HepG2 (cell line): ENCODE measurements around the gene TUBA4A. TPM values are rescaled to one million over a fixed set of nuclear protein-coding genes. Genes with fewer than 3 reads are reported as not detected.

Experiments
- AKAP8 ChIP-seq: sonication (generic); formaldehyde crosslinking; IDR thresholded peaks from 2 replicates; pipeline ENCODE4 v1.5.1; 2020; ENCODE audit warnings: mild to moderate bottlenecking, missing genetic modification reagents
- CC2D1A ChIP-seq: sonication (generic); formaldehyde crosslinking; IDR thresholded peaks from 2 replicates; pipeline ENCODE4 v1.8.1; 2023; ENCODE audit warnings: mild to moderate bottlenecking, missing genetic modification reagents
- ERF ChIP-seq: IDR thresholded peaks from 2 replicates; pipeline ENCODE4 v1.6.1; 2018; ENCODE audit warnings: missing biosample characterization, missing genetic modification reagents
- ETV5 ChIP-seq: IDR thresholded peaks from 2 replicates; pipeline ENCODE4 v1.6.1; 2018; ENCODE audit warnings: missing biosample characterization, missing genetic modification reagents, inconsistent platforms, borderline replicate concordance
- HNRNPUL1 ChIP-seq: fragments of 200-400 bp; formaldehyde crosslinking; IDR thresholded peaks from 2 replicates; pipeline ENCODE4 v1.6.1; 2017; ENCODE audit warnings: low read depth, mild to moderate bottlenecking, low read length, moderate library complexity
- LBX2 ChIP-seq: sonication (generic); formaldehyde crosslinking; IDR thresholded peaks from 2 replicates; pipeline ENCODE4 v1.5.0; 2020; ENCODE audit warnings: missing genetic modification reagents, mild to moderate bottlenecking, borderline replicate concordance
- MED8 ChIP-seq: sonication (generic); formaldehyde crosslinking; IDR thresholded peaks from 2 replicates; pipeline ENCODE4 v1.8.1; 2023; ENCODE audit warnings: mild to moderate bottlenecking, missing genetic modification reagents; ENCODE audit not compliant: insufficient replicate concordance
- MIXL1 ChIP-seq: IDR thresholded peaks from 2 replicates; pipeline ENCODE4 v1.6.1; 2016
- NR2F2 ChIP-seq: IDR thresholded peaks from 2 replicates; pipeline ENCODE4 v1.6.1; 2012; ENCODE audit warnings: low read depth, inconsistent platforms, borderline replicate concordance
- ONECUT2 ChIP-seq: sonication (generic); formaldehyde crosslinking; IDR thresholded peaks from 2 replicates; pipeline ENCODE4 v1.4.0; 2020; ENCODE audit warnings: missing genetic modification reagents
- PAXIP1 ChIP-seq: sonication (generic); formaldehyde crosslinking; conservative IDR thresholded peaks from 2 replicates; pipeline ENCODE4 v1.4.0; 2020; ENCODE audit warnings: mild to moderate bottlenecking, missing genetic modification reagents, moderate library complexity
- PHF20 ChIP-seq: sonication (generic); formaldehyde crosslinking; IDR thresholded peaks from 2 replicates; pipeline ENCODE4 v1.5.0; 2020; ENCODE audit warnings: mild to moderate bottlenecking, missing genetic modification reagents
- RFXANK ChIP-seq: IDR thresholded peaks from 2 replicates; pipeline ENCODE4 v1.6.1; 2016
- SIN3A ChIP-seq: IDR thresholded peaks from 2 replicates; pipeline ENCODE4 v1.6.1; 2011; ENCODE audit warnings: low read depth, mild to moderate bottlenecking, control low read depth, low read length, borderline replicate concordance
- TEF ChIP-seq: sonication (generic); formaldehyde crosslinking; IDR thresholded peaks from 2 replicates; pipeline ENCODE4 v1.5.0; 2020; ENCODE audit warnings: missing genetic modification reagents
- ZBTB26 ChIP-seq: IDR thresholded peaks from 2 replicates; pipeline ENCODE4 v1.6.1; 2016; ENCODE audit warnings: missing compliant biosample characterization, missing genetic modification reagents, borderline replicate concordance
- ZBTB3 ChIP-seq: sonication (generic); formaldehyde crosslinking; IDR thresholded peaks from 2 replicates; pipeline ENCODE4 v1.4.0; 2020; ENCODE audit warnings: low read depth, mild to moderate bottlenecking, moderate library complexity, missing genetic modification reagents, borderline replicate concordance
- ZNF3 ChIP-seq: IDR thresholded peaks from 2 replicates; pipeline ENCODE4 v1.7.0; 2017; ENCODE audit warnings: inconsistent platforms
- ZNF577 ChIP-seq: sonication (generic); formaldehyde crosslinking; IDR thresholded peaks from 2 replicates; pipeline ENCODE4 v1.4.0; 2020; ENCODE audit warnings: mild to moderate bottlenecking, low read depth, missing genetic modification reagents, borderline replicate concordance
- ZNF652 ChIP-seq: IDR thresholded peaks from 2 replicates; pipeline ENCODE4 v1.6.1; 2016; ENCODE audit warnings: low read depth, borderline replicate concordance
- ZNF691 ChIP-seq: sonication (generic); formaldehyde crosslinking; IDR thresholded peaks from 2 replicates; pipeline ENCODE4 v1.4.0; 2020; ENCODE audit warnings: missing genetic modification reagents, low read depth, mild to moderate bottlenecking, borderline replicate concordance
- ZNF704 ChIP-seq: sonication (generic); formaldehyde crosslinking; IDR thresholded peaks from 2 replicates; pipeline ENCODE4 v1.8.1; 2023; ENCODE audit warnings: mild to moderate bottlenecking, inconsistent platforms, moderate library complexity, missing genetic modification reagents, borderline replicate concordance
- polyA plus RNA-seq, 8 experiments: library from polyadenylated mRNA; depleted of rRNA in 3 of 8; stranded (reverse) in 7 of 8; unstranded in 1 of 8; fragments of >200 nt; fragmentation: Illumina TruSeq in 4 of 8; extraction: Trizol in 4 of 8; gene quantifications; 2 replicates each; pipeline versions ENCODE4 v1.2.1 to v1.2.3, GENCODE V29; 2011 to 2016; ENCODE audit warnings: low read depth in 4 of 8, missing spikeins in 1 of 8, mixed read lengths in 1 of 8; ENCODE audit not compliant: insufficient read depth in 1 of 8
- total RNA-seq, 5 experiments: library from RNA; depleted of rRNA; stranded (reverse); fragments of >200 nt; fragmentation: Illumina TruSeq; extraction: Trizol; gene quantifications; 2 replicates each; pipeline ENCODE4 v1.2.3, GENCODE V29; 2016; ENCODE audit warnings: low read depth in 1 of 5

TUBA4A gene
- total and polyA plus RNA-seq, 2 of the 13 experiments (the other 11 are each of a cell fraction or from before 2014, with no cell fraction given) = 1.3 to 12.7 TPM

- TF ChIP-seq PAXIP1 (peak; percentile 51; the same call in 1 of the 2 replicates), MED8 (CRISPR knock-in tag) (no peak), ZNF704 (CRISPR knock-in tag) (0 out of 2 replicates have a peak, but pooled peaks have one; percentile 71), ZNF3 (CRISPR knock-in tag) (no peak), ONECUT2 (CRISPR knock-in tag) (peak; percentile 71), ZBTB26 (CRISPR knock-in tag) (peak; percentile 42), ETV5 (no peak; the same call in none of the 2 replicates), MIXL1 (no peak), PHF20 (CRISPR knock-in tag) (peak; percentile 73), ZBTB3 (CRISPR knock-in tag) (0 out of 2 replicates have a peak, but pooled peaks have one; percentile 59), ERF (CRISPR knock-in tag) (peak; percentile 83), ZNF577 (no peak), NR2F2 (no peak), ZNF691 (CRISPR knock-in tag) (no peak; the same call in 1 of the 2 replicates), LBX2 (no peak), CC2D1A (no peak), HNRNPUL1 (no peak), TEF (CRISPR knock-in tag) (peak; percentile 35; the same call in 1 of the 2 replicates), RFXANK (CRISPR knock-in tag) (peak; percentile 44; the same call in 1 of the 2 replicates), AKAP8 (CRISPR knock-in tag) (no peak), ZNF652 (CRISPR knock-in tag) (no peak), SIN3A (peak; percentile 93)
These were observed 24.2 kb downstream of the TUBA4A start, which contains the start of the genes ANKZF1 and ATG9A (continued) for GRCh38 chr2:219229305-219230058.
